NT2/D1 (cell line): Measurements from ENCODE around the gene FBLN1.

Source experiments
- SUZ12 ChIP-seq: IDR thresholded peaks from 2 replicates; pipeline ENCODE4 v1.6.1; 2011; ENCODE audit not compliant: insufficient read length, insufficient read depth; ENCODE audit errors: extremely low read depth
- ZNF274 ChIP-seq: IDR thresholded peaks from 2 replicates; pipeline ENCODE4 v1.6.1; 2011; ENCODE audit warnings: mild to moderate bottlenecking, low read depth, low read length

- no peak for TF ChIP-seq SUZ12
- no peak for TF ChIP-seq ZNF274
Observed at GRCh38 chr22:45648301-45649117, 145.8 kb downstream of the FBLN1 start.
